GM19035 (cell line): Measurements from ENCODE around the gene LMX1B.

Experiments
- ATAC-seq: cut with Tn5 transposase; IDR thresholded peaks from one replicate; pipeline ENCODE4 v1.9.1; 2021; ENCODE audit not compliant: unreplicated experiment

Gene LMX1B

GRCh38 chr9:126630458-126631237 is 16.9 kb downstream of the LMX1B start:
- ATAC-seq, result no peak

GRCh38 chr9:126631254-126631653 is 17.5 kb downstream of the LMX1B start:
- no peak for ATAC-seq

GRCh38 chr9:126633881-126634558 is 20.3 kb downstream of the LMX1B start:
- no peak for ATAC-seq

GRCh38 chr9:126635061-126635460 is 21.3 kb downstream of the LMX1B start:
- no peak for ATAC-seq

GRCh38 chr9:126635661-126636439 is 22.1 kb downstream of the LMX1B start:
- ATAC-seq, result no peak

GRCh38 chr9:126636983-126637798 is 23.5 kb downstream of the LMX1B start:
- no peak for ATAC-seq

DNA sequence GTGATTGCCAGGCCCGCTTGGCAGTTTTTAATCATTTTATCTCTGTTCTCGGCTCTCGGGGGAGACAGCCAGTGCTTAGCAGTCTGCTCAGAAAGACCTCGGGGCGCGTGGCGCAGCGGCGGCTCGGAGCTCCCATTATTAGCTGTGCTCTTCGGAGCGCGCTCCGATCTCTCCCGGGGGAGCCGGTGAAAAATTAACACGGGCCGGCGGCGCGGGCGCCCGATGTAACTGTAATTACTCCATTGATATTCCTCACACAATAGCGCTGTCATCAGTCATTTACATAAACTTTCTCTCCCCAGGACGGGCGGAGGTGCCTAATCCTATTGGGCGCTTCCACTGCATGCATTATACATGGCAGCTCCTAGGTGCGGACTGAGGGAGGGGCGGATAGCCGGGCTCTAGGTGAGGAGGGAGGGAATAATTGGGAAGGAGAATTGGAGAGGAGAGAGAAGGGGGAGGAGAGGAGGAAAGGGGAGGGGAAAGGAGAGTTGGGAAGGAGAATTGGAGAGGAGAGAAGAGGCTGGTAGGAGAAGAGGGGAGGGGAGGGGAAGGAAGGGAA is 24.9 kb downstream of the LMX1B start:
- no peak for ATAC-seq

DNA sequence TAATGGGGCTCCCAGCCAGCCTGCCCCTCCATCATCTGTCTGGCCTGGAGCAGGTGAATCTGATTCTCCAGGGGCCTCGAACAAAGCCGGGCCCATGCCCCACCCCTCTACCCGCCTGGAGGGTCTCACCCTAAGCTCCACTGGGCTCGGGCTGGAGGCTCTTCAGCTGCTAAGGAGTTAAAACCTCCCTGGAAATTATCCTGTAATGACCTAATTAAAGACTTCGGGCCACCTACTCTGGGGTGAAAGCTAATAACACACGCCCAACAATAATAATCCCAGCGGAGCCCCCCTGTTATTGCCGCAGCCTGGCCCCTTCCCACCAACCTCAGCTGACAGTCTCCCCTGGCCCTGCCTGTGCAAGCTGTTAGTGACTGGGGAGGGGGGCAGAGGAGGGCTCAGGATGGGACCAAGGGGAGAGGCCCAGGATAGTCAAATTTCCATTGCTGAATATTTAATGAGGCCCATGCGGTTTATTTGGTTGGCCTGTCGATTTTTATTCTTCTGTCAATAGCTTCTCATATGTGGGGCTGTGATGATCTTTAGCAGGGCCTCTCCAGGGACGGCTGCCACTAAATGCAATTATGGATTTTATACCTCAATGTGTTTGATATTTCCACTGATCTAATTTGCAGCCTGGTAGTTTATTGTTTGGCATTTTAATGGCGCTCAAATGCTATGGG is 25.7 kb downstream of the LMX1B start:
- no peak for ATAC-seq

DNA sequence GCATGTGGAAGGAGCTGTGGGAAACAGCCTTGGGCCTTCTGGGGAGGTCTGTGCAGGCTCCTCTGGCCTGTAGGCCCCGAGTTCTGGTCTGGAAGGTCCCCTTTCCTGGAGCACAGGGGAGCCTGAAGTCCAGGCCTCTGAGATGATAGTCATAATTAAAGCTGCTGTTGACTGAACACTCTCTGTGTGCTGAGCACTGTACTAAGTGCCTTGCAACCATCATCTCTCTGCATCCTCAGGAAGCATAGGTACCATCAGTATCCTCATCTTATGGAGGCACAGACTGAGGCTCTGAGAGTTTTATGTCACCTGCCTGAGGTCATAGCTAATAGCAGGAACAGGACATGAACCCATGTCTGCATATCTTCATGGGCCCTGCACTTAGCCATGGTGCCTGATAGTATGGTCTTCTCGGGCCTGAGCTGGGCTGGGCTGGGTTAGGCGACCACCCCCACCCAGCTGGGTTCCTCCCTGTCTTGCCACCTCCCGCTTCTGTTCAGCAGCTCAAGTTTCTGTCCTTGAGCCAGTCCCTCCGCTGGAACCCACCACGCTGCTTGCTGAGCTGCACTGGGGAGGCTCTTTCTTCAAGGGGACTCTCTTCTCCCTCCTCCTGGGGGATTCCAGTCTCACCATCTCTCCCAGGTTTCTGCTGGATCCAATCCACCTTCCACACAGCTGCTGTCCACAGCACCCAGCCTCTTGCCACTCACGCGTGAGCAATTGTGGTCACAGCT is 27.6 kb downstream of the LMX1B start:
- ATAC-seq, result no peak

DNA sequence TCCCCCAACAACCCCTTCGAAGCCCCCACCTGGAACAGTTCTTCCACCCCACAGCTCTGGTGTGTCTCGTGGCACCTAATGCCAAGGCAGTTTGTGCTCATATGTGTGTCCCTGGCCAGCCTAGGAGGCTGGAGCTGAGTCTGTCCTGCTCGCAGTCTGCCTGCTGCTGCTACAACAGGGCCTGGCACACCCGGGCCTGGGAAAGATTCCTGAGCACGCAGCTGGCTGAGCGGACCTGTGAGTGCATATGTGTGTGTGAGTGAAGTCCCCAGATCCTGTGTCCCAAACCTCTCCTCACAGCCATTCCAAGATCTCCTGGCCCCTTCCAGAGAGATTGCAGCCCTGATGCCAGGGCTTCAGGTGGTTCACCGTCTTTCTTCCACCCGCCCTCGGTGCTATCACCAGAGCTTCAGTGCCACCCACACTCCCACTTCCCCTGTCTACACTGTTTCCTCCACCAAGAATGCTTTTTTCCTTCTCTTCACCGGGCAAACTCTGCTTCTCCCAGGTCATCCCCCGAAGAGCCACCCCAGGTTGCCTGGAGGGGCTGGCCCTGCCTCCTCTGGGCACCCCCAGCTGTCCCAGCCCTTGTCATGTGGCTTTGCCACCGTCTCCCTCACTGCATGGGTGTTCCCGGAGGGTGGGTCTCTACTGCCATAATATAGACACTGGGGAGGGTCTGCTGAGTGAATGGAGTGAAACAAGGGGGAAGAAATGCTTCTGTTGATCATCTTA is 28.4 kb downstream of the LMX1B start:
- ATAC-seq, result no peak

- ATAC-seq, result no peak
Observed at GRCh38 chr9:126642839-126643238, 29.1 kb downstream of the LMX1B start.

DNA sequence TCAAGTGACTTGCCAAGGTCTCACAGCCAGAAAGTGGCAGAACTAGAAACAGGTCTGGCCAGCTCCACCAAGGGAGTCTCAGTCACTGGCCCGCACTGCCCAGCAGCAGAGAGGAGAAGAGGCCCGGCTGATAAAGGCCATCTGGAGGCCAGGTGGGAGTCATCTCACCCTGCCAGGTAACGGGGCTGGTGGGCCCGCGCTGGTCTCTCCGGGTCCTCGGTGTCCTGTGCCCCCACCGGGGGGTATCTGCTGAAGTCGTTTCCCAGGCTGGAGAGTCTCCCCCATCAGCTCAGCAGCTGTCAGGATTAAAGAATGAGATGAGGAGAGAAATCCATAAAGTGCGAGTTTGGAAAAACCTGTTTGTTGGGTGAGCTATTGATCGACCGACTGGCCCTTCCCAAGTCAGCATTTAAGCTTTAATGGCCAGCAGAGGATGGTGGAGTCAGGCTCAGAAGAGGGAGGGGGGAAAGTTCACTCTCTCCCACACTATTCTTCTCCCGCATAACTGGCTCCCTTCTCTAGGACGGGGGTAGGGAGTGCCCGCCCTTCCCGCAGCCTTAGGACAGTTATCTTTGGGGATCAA is 30.3 kb downstream of the LMX1B start:
- no peak for ATAC-seq

DNA sequence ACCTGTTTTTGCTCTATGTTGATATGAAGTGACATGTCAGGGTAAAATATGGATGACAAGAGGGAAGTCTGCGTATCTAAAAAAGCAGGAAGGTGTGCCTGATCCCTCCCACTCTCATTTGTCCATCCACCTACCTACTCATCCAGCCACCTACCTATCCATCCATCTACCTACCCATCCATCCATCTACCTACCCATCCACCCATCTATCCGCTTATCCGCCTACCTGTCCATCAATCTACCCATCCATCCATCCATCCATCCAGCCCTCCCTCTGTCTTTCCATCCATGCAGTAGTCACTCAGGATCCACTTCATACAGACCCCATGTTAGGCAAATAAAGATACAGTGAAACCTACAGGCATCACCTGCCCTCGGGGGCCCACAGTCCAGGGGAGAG is 32.4 kb downstream of the LMX1B start:
- no peak for ATAC-seq

- no peak for ATAC-seq
Observed at GRCh38 chr9:126647585-126648411, 34.1 kb downstream of the LMX1B start.

DNA sequence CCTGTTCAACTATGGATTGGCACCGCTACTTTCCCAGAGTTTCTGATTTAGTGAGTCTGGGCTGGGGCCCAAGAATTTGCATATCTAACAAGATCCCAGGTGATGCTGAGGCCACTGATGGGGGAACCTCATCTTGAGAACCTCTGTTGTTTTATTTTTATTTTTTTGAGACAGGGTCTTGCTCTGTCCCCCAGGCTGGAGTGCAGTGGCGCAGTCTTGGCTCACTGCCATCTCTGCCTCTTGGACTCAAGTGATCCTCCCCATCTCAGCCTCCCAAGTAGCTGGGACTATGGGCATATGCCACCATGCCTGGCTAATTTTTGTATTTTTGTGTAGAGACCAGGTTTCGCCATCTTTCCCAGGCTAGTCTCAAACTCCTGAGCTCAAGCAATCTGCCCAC is 35.7 kb downstream of the LMX1B start:
- no peak for ATAC-seq

DNA sequence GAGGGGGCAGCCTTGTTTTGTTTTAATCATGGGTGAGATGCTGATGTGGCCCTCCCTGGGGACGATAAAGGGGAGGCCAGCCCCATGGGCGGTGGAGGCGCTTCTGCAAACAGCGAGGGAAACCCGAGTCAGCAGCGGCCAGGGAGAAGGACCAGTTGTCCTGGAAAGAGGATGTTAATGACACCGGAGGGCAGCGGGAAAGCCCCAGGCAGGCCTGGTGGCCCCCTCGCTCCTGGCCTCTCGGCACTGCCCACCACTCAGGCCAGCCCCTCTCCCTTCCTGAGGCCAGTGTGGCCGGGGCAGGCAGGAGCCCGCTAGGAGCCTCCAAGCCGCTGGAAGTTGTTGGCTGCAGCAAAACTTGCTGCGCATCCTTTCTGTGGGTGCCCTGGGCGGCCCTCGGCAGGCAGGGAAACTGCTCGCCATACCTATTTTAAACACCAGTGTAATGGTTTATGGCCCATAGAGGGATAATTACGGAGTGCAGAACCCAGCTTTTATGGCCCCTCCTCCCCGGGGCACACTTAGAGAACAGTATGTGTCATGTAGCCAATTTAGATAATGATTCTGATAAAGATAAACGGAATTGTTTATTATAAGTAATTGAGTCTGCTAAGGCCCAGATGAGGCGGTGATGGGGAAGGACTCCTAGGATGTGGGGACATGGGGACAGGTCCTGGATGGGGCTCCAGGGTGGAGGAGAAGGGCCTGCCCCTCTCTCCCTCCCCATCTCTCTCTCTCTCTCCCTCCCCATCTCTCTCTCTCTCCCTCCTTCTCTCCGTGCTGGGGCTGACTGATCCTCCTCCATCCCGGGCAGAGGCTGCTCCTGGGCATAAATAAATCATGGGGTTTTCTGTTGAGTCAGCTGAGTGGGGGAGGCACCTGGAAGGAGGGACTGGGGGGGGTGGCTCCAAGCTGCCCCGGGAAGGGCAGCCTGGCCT is 36.9 kb downstream of the LMX1B start:
- ATAC-seq, result no peak
